ENCODE measurements around the gene AKAP7.
"Not testable (repeated sequence)": the region's sequence is repeated elsewhere in the genome, so short reads cannot be mapped to it uniquely, and the experiment has no call there.

The AKAP7 gene

GRCh38 chr6:131300826-131301225, 165.6 kb downstream of the AKAP7 start:
- DNase-seq: not testable (repeated sequence)

- DNase-seq: no peak
Measured at GRCh38 chr6:131303338-131303930, 168.2 kb downstream of the AKAP7 start.

DNA sequence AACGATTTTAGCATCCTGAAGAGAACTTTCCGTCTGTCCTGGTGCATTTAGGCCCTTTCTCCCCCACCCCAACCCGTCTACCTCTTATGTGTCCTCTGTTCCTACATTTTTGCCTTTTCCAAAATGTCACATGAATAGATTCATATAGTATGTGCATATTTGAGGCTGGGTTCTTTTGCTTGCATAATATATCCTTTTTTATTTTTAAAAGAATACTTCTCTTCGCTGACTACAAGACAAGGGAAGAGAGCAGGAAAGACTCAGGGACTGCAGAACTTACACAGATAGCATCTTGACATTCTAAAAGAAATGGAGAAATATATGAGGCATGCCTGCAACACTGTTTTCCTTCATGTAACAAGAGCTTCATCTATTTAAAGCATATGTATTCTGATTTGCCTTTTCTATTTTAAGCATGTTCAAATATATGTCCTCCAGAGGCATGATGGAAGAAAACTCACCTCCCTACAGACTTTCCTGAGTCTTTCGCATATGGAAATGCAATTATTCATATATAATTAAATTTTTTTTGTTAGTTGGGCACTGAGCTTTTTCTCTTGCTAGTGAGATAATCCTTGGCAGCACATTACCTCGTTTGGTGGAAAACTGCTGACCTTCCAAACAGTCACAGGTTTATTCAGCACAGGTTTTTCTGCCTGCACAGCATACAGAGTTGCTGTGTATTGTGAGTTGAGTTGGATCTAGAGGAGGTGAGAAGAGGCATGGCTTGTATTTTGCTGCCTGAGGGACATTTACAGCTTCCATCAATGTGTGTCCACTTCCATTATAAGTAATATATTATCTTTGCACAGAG, 170.0 kb downstream of the AKAP7 start:
- DNase-seq: no peak

GRCh38 chr6:131309437-131309836, 174.2 kb downstream of the AKAP7 start:
- DNase-seq: no peak

GRCh38 chr6:131314838-131315237, 179.6 kb downstream of the AKAP7 start:
- DNase-seq: no peak

DNA sequence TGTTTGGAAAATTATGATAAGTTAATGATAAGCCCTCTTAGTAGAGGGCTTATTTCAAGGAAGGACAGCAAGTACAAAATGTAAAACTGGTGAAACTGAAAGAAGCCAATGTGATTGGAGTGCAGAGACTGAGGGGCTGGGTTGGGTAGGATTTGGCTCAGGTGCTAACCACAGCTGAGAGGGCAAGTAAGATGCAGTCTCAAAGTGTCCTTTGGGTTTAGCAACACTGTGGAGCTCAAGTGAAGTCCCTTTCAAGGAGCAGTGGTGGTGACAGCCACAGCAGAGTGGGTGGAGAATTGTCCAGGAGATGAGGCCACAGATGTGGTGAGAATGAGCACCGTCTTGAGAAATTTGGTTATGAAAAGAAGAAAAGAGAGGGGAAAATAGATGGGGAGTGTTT, 181.4 kb downstream of the AKAP7 start:
- no peak for DNase-seq

- DNase-seq: no peak
Measured at GRCh38 chr6:131317516-131317915, 182.2 kb downstream of the AKAP7 start.

DNA sequence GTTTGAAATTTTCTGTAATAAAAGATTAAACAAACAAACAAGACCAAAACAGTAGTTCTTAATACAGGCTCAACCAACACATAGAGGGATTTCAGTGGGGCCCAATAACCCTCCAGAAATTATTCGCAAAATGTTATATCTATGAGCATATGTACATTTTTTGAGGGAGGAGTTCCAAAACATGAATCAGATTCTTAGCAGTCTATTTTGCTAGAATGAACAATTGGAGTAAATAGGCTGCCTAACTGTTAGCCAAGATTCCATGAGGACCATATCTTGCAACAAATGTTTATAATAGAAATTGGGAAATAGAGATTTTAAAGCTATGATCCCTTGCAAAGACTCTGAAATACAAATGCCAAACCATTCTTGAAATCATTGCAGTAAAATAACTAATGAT, 186.3 kb downstream of the AKAP7 start:
- DNase-seq: no peak

- no peak for DNase-seq
Measured at GRCh38 chr6:131322125-131322524, 186.9 kb downstream of the AKAP7 start.

DNA sequence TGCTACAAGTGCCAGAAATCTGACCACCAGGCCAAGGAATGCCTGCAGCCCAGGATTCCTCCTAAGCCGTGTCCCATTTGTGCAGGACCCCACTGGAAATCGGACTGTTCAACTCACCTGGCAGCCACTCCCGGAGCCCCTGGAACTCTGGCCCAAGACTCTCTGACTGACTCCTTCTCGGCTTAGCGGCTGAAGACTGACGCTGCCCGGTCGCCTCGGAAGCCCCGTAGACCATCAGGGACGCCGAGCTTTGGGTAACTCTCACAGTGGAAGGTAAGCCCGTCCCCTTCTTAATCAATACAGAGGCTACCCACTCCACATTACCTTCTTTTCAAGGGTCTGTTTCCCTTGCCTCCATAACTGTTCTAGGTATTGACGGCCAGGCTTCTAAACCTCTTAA, 190.4 kb downstream of the AKAP7 start:
- DNase-seq: not testable (repeated sequence)

DNA sequence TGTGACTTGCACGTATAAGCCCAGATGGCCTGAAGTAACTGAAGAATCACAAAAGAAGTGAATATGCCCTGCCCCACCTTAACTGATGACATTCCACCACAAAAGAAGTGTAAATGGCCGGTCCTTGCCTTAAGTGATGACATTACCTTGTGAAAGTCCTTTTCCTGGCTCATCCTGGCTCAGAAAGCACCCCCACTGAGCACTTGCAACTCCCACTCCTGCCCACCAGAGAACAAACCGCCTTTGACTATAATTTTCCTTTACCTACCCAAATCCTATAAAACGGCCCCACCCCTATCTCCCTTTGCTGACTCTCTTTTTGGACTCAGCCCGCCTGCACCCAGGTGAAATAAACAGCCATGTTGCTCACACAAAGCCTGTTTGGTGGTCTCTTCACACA, 193.5 kb downstream of the AKAP7 start:
- not testable (repeated sequence) for DNase-seq

DNA sequence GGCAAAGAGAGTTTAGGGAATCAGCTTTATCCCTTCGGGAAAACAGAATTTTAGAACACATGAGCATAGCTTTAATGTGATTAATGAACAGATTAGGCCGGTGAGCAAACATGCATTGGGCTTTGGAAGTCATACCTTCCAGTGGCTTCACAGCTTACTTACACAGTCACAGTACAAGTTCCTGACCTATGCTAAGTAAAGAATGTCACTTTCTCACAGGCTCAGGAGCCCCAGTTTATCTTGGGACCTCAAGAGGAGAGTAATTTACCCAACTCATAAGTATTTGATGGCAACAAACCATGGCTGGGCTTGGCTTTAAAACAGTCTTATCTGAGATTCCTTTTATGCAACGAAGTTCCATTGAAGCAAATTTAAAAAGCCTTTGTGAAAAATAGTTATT, 195.9 kb downstream of the AKAP7 start:
- no peak for DNase-seq

- no peak for DNase-seq
Measured at GRCh38 chr6:131331873-131332781, 196.9 kb downstream of the AKAP7 start.
